HK-2 (cell line): Measurements from ENCODE around the gene MEDAG.
A peak's percentile ranks its signal among the peaks of the same experiment; 100 is the strongest.

ENCODE experiments used
- DNase-seq: peaks from one replicate; pipeline ENCODE4 v3.0.0-alpha.2; 2018; ENCODE audit not compliant: unreplicated experiment

Gene MEDAG

GRCh38 chr13:30872685-30873461, 33.2 kb upstream of the MEDAG start:
- peak; percentile 56 for DNase-seq

- DNase-seq: no peak
These were observed 32.6 kb upstream of the MEDAG start for GRCh38 chr13:30873499-30873898.

- no peak for DNase-seq
These were observed 32.0 kb upstream of the MEDAG start for GRCh38 chr13:30874111-30874510.

- DNase-seq: no peak
These were observed 31.5 kb upstream of the MEDAG start for GRCh38 chr13:30874561-30874960.

GRCh38 chr13:30877335-30877734, 28.7 kb upstream of the MEDAG start:
- DNase-seq: no peak

GRCh38 chr13:30880151-30880855, 25.8 kb upstream of the MEDAG start:
- DNase-seq: no peak

- no peak for DNase-seq
These were observed 25.3 kb upstream of the MEDAG start for GRCh38 chr13:30880856-30881155.

- DNase-seq: no peak
These were observed 24.9 kb upstream of the MEDAG start for GRCh38 chr13:30881191-30881651.

- DNase-seq: no peak
These were observed 23.8 kb upstream of the MEDAG start for GRCh38 chr13:30882026-30882850.

- DNase-seq: no peak
These were observed 22.9 kb upstream of the MEDAG start for GRCh38 chr13:30882996-30883766.

GRCh38 chr13:30884543-30884942, 21.5 kb upstream of the MEDAG start:
- DNase-seq: no peak

- DNase-seq: no peak
These were observed 16.8 kb upstream of the MEDAG start for GRCh38 chr13:30889196-30889690.

- DNase-seq: no peak
These were observed 13.1 kb upstream of the MEDAG start for GRCh38 chr13:30892966-30893365.

- DNase-seq: peak; percentile 30
These were observed 10.3 kb upstream of the MEDAG start for GRCh38 chr13:30895773-30896172.

GRCh38 chr13:30898070-30898469, 8.0 kb upstream of the MEDAG start:
- DNase-seq: no peak

- no peak for DNase-seq
These were observed 7.3 kb upstream of the MEDAG start for GRCh38 chr13:30898678-30899241.

- no peak for DNase-seq
These were observed 5.6 kb upstream of the MEDAG start for GRCh38 chr13:30900436-30900835.

- no peak for DNase-seq
These were observed 4.9 kb upstream of the MEDAG start for GRCh38 chr13:30900952-30901749.

GRCh38 chr13:30904043-30904442, 2.0 kb upstream of the MEDAG start:
- DNase-seq: no peak

- DNase-seq: no peak
These were observed 460 bp downstream of the MEDAG start for GRCh38 chr13:30906411-30907051.
